Adrenal gland (tissue), 5 donors: Measurements from ENCODE around the gene ZFHX2.

ENCODE experiments used
- POLR2A ChIP-seq, 2 donors: fragments of 450-650 bp; IDR thresholded peaks; one replicate each; pipeline ENCODE4 v1.6.1; 2017; ENCODE audit warnings: antibody characterized with exemption in 2 of 2, mild to moderate bottlenecking in 2 of 2, moderate library complexity in 1 of 2
- TF ChIP-seq, protein P1 (sequence below), 6 experiments: fragments of 450-650 bp in 4 of 6; fragments of 200-600 bp in 2 of 6; sonication (generic) in 1 of 6; IDR thresholded peaks; 1 replicate in 5 of 6; 2 replicates in 1 of 6; pipeline versions ENCODE4 v1.5.1 to v1.8.0; 2016 to 2021; ENCODE audit warnings: antibody characterized with exemption in 6 of 6, mild to moderate bottlenecking in 2 of 6, moderate library complexity in 1 of 6
- donor health status: DM: no; HTN: no; CAD: no.

DNA sequence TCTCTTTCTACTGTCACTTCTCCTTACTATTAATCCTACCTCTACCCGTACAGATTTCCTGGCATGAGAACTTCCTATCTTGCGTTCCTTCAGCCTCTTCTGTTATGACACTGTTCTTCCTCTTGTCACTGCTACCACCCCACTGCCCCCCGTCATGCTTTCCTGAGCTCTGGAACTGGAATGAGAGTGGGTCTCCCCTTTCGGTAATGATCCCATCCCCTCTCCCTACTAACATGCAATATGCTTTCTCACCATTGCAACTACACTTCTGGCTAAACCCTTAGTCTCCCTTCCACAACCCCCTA lies 20.9 kb upstream of the ZFHX2 start:
- TF ChIP-seq, protein P1, sequence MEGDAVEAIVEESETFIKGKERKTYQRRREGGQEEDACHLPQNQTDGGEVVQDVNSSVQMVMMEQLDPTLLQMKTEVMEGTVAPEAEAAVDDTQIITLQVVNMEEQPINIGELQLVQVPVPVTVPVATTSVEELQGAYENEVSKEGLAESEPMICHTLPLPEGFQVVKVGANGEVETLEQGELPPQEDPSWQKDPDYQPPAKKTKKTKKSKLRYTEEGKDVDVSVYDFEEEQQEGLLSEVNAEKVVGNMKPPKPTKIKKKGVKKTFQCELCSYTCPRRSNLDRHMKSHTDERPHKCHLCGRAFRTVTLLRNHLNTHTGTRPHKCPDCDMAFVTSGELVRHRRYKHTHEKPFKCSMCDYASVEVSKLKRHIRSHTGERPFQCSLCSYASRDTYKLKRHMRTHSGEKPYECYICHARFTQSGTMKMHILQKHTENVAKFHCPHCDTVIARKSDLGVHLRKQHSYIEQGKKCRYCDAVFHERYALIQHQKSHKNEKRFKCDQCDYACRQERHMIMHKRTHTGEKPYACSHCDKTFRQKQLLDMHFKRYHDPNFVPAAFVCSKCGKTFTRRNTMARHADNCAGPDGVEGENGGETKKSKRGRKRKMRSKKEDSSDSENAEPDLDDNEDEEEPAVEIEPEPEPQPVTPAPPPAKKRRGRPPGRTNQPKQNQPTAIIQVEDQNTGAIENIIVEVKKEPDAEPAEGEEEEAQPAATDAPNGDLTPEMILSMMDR (IDR thresholded peaks at IDR 0.05), result no peak
- no peak for TF ChIP-seq POLR2A (IDR thresholded peaks at IDR 0.05)
